IMR-90 (cell line): Measurements from ENCODE around the gene TDRD7. TPM values are rescaled to one million over a fixed set of nuclear protein-coding genes. Genes with fewer than 3 reads are reported as not detected.

Experiments used
- ATAC-seq: fragments of 200-7000 bp; cut with Tn5 transposase; 2 replicates; pipeline ENCODE4 v1.9.1; 2020; ENCODE audit warnings: low read depth, mild to moderate bottlenecking, moderate library complexity
- BruUV-seq: library from RNA; stranded (reverse); fragments of 400-500 nt; replicated peaks from 2 replicates; lab custom pipeline; 2021; lab: Mats Ljungman, UMichigan
- CTCF ChIA-PET: fragments of 300-600 bp; formaldehyde crosslinking; extraction: SDS; loops from one replicate; lab custom pipeline; 2021; ENCODE audit warnings: antibody characterized with exemption; lab: Yijun Ruan, JAX
- POLR2A ChIA-PET: fragments of 300-600 bp; sonication (Branson Sonifier 250); formaldehyde crosslinking; loops from one replicate; lab custom pipeline; 2022; ENCODE audit warnings: antibody characterized with exemption; ENCODE audit not compliant: unreplicated experiment; lab: Charles Lee
- DNase-seq: peaks from one replicate; pipeline ENCODE4 v3.0.0; 2013
- H2AFZ ChIP-seq: replicated peaks from 2 replicates; pipeline ENCODE3; 2013; ENCODE audit warnings: low read length, mild to moderate bottlenecking; ENCODE audit not compliant: poor library complexity
- H2AK5ac ChIP-seq: 2 replicates; pipeline ENCODE4 v1.6.1; 2013; ENCODE audit warnings: low read depth, low read length, inconsistent platforms
- H2AK9ac ChIP-seq: replicated peaks from 2 replicates; pipeline ENCODE3; 2013; ENCODE audit warnings: mild to moderate bottlenecking, low read depth, low read length, moderate library complexity; ENCODE audit not compliant: poor library complexity
- H2BK120ac ChIP-seq: 2 replicates; pipeline ENCODE4 v1.6.1; 2013; ENCODE audit warnings: low read depth, low read length, inconsistent platforms
- H2BK15ac ChIP-seq: 3 replicates; pipeline ENCODE4 v1.6.1; 2013; ENCODE audit warnings: low read depth, low read length, inconsistent platforms
- H2BK20ac ChIP-seq: 2 replicates; pipeline ENCODE4 v1.6.1; 2013; ENCODE audit warnings: low read depth, mild to moderate bottlenecking, inconsistent platforms, low read length, moderate library complexity
- H2BK5ac ChIP-seq: 2 replicates; pipeline ENCODE4 v1.6.1; 2013; ENCODE audit warnings: mild to moderate bottlenecking, low read depth, low read length, inconsistent platforms; ENCODE audit not compliant: poor library complexity, severe bottlenecking
- H3K14ac ChIP-seq: replicated peaks from 2 replicates; pipeline ENCODE4 v1.6.1; 2013; ENCODE audit warnings: low read depth, low read length, inconsistent platforms
- H3K18ac ChIP-seq: 2 replicates; pipeline ENCODE4 v1.6.1; 2013; ENCODE audit warnings: low read depth, low read length, control low read depth
- H3K23ac ChIP-seq: 2 replicates; pipeline ENCODE4 v1.6.1; 2013; ENCODE audit warnings: low read depth, low read length, inconsistent platforms
- H3K27ac ChIP-seq: 2 replicates; pipeline ENCODE4 v1.5.1; 2013; ENCODE audit warnings: mild to moderate bottlenecking, control low read depth, low read length; ENCODE audit not compliant: insufficient read depth
- H3K27me3 ChIP-seq: 2 replicates; pipeline ENCODE4 v1.6.1; 2013; ENCODE audit warnings: low read length; ENCODE audit not compliant: control insufficient read depth, insufficient read depth
- H3K36me3 ChIP-seq: 2 replicates; pipeline ENCODE4 v1.6.1; 2013; ENCODE audit warnings: low read length, mixed read lengths; ENCODE audit not compliant: control insufficient read depth, insufficient read depth
- H3K4ac ChIP-seq: 2 replicates; pipeline ENCODE4 v1.6.1; 2013; ENCODE audit warnings: low read depth, low read length, inconsistent platforms
- H3K4me1 ChIP-seq: 2 replicates; pipeline ENCODE4 v1.6.1; 2013; ENCODE audit warnings: low read length, mixed read lengths; ENCODE audit not compliant: control insufficient read depth, insufficient read depth
- H3K4me2 ChIP-seq: 2 replicates; pipeline ENCODE4 v1.6.1; 2013; ENCODE audit warnings: low read depth, mild to moderate bottlenecking, control low read depth, low read length, moderate library complexity
- H3K4me3 ChIP-seq: 2 replicates; pipeline ENCODE4 v1.5.1; 2013; ENCODE audit warnings: low read depth, mild to moderate bottlenecking, control low read depth, low read length, moderate library complexity; ENCODE audit not compliant: insufficient read depth
- H3K56ac ChIP-seq: 2 replicates; pipeline ENCODE4 v1.6.1; 2013; ENCODE audit warnings: low read length, inconsistent platforms; ENCODE audit not compliant: insufficient read depth; ENCODE audit errors: extremely low read depth
- H3K79me1 ChIP-seq, 2 experiments: 2 replicates each; pipeline ENCODE4 v1.6.1; 2013; ENCODE audit warnings: low read length in 2 of 2, inconsistent platforms in 1 of 2, low read depth in 1 of 2
- H3K9ac ChIP-seq: 2 replicates; pipeline ENCODE4 v1.6.1; 2013; ENCODE audit warnings: low read depth, low read length, control low read depth
- H3K9me1 ChIP-seq: 2 replicates; pipeline ENCODE4 v1.6.1; 2013; ENCODE audit warnings: low read length, inconsistent platforms; ENCODE audit not compliant: insufficient read depth
- H3K9me3 ChIP-seq: 2 replicates; pipeline ENCODE4 v1.6.1; 2013; ENCODE audit warnings: low read length; ENCODE audit not compliant: control insufficient read depth, insufficient read depth
- H4K20me1 ChIP-seq: 2 replicates; pipeline ENCODE4 v1.6.1; 2013; ENCODE audit warnings: low read length, inconsistent platforms; ENCODE audit not compliant: insufficient read depth
- H4K5ac ChIP-seq: 2 replicates; pipeline ENCODE4 v1.6.1; 2013; ENCODE audit warnings: mild to moderate bottlenecking, low read depth, low read length, control low read depth
- H4K8ac ChIP-seq, 2 experiments: 2 replicates each; pipeline ENCODE4 v1.6.1; 2013; ENCODE audit warnings: low read depth in 2 of 2, low read length in 2 of 2, control low read depth in 1 of 2, inconsistent platforms in 1 of 2
- H4K91ac ChIP-seq: 2 replicates; pipeline ENCODE4 v1.6.1; 2013; ENCODE audit warnings: low read depth, low read length, inconsistent platforms; ENCODE audit not compliant: insufficient read depth
- BHLHE40 ChIP-seq: fragments of 150-350 bp; IDR thresholded peaks from 2 replicates; pipeline ENCODE4 v1.6.1; 2016; ENCODE audit warnings: mild to moderate bottlenecking, low read depth, low read length
- CEBPB ChIP-seq: IDR thresholded peaks from 2 replicates; pipeline ENCODE4 v1.6.1; 2012; ENCODE audit warnings: low read depth, low read length, improper control_type of control experiment
- ELK1 ChIP-seq: fragments of 150-350 bp; IDR thresholded peaks from 2 replicates; pipeline ENCODE4 v1.6.1; 2016; ENCODE audit warnings: low read depth, mild to moderate bottlenecking, low read length, moderate library complexity, borderline replicate concordance
- FOS ChIP-seq: fragments of 150-350 bp; IDR thresholded peaks from 2 replicates; pipeline ENCODE4 v1.6.1; 2016; ENCODE audit warnings: low read depth, low read length
- MAFK ChIP-seq: IDR thresholded peaks from 2 replicates; pipeline ENCODE4 v1.6.1; 2012; ENCODE audit warnings: low read depth, low read length, improper control_type of control experiment
- MAZ ChIP-seq: IDR thresholded peaks from 2 replicates; pipeline ENCODE4 v1.6.1; 2012; ENCODE audit warnings: low read depth, mild to moderate bottlenecking, low read length, improper control_type of control experiment, moderate library complexity, borderline replicate concordance
- RAD21 ChIP-seq: IDR thresholded peaks from 2 replicates; pipeline ENCODE4 v1.6.1; 2012; ENCODE audit warnings: low read length, improper control_type of control experiment
- WGBS, 2 experiments: methylation state at CpG; one replicate each; pipeline versions ENCODE4 v1.1.5 to v1.1.7; 2013; ENCODE audit warnings: missing lambda C conversion rate in 2 of 2; ENCODE audit not compliant: insufficient read length in 1 of 2; ENCODE audit errors: extremely low coverage in 2 of 2; 5-methylcytosine and 5-hydroxymethylcytosine counted together
- dilution Hi-C: fragments of 300-500 bp; cut with HindIII; formaldehyde crosslinking; loops from one replicate; pipeline ENCODE4 v1.14.3; 2018; ENCODE audit warnings: low sequenced_read_pairs; ENCODE audit not compliant: unreplicated experiment
- in situ Hi-C: fragments of 300-500 bp; cut with MboI; formaldehyde crosslinking; loops from 3 replicates; pipeline ENCODE4 v1.14.3; 2019; ENCODE audit warnings: low sequenced_read_pairs, inconsistent platforms, mixed read lengths
- intact Hi-C: fragments of 100-400 bp; cut with micrococcal nuclease; formaldehyde crosslinking; loops from 2 replicates; pipeline ENCODE4 v1.10.0; 2022
- polyA plus RNA-seq, 3 experiments: library from polyadenylated mRNA; depleted of rRNA; stranded (reverse); fragments of >200 nt; gene quantifications; 2 replicates each; pipeline ENCODE4 v1.2.3, GENCODE V29; 2012; ENCODE audit warnings: low replicate concordance in 1 of 3
- total RNA-seq: library from RNA; depleted of rRNA; stranded (reverse); fragments of >200 nt; gene quantifications from 2 replicates; pipeline ENCODE4 v1.2.3, GENCODE V29; 2012

The TDRD7 gene
- total and polyA plus RNA-seq, 2 of the 4 experiments (the other 2 are of a cell fraction): 4.4 to 9.7 TPM

- CTCF ChIA-PET: no interaction called here
- 40% methylated on average over 1 of the region's 5 CpGs; no CpG with 5 or more reads in 1 of the 2 experiments for WGBS, 2 experiments
- intact Hi-C loops: no loop called here
These were observed 23.1 kb upstream of the TDRD7 start for GRCh38 chr9:97388721-97389238.

More at GRCh38 chr9:97388721-97389238, 23.1 kb upstream of the TDRD7 start:
- Histone ChIP-seq H3K79me1 (no peaks in the 10 kb centered on the region), H3K27me3 (peaks cover 5% of the 10 kb centered on the region), H3K9ac (no peak overlapping the region), H2AK9ac (no peak overlapping the region), H2BK120ac (no peak overlapping the region), H3K9me1 (no peaks in the 10 kb centered on the region), H3K14ac (no peak overlapping the region), H2AFZ (no peak overlapping the region), H3K4ac (no peak overlapping the region), H3K4me2 (no peak overlapping the region), H4K91ac (no peak overlapping the region), H2BK20ac (no peak overlapping the region), H2AK5ac (no peak overlapping the region), H3K9me3 (no peaks in the 10 kb centered on the region), H3K27ac (no peak overlapping the region), H3K36me3 (no peaks in the 10 kb centered on the region), H2BK5ac (no peak overlapping the region), H3K4me3 (no peak overlapping the region), H3K23ac (no peak overlapping the region), H3K4me1 (no peaks in the 10 kb centered on the region), H4K8ac (no peak overlapping the region), H2BK15ac (no peak overlapping the region), H4K5ac (no peak overlapping the region), H3K56ac (no peak overlapping the region), H3K18ac (no peak overlapping the region), H4K20me1 (no peaks in the 10 kb centered on the region)
- ATAC-seq (no peak), DNase-seq (no peak)
- dilution Hi-C loops: no loop called here
- TF ChIP-seq MAZ: no peak
- TF ChIP-seq FOS: no peak
- no peak for TF ChIP-seq MAFK
- TF ChIP-seq ELK1: no peak
- no peak for TF ChIP-seq BHLHE40
- no peak for TF ChIP-seq CEBPB
- TF ChIP-seq RAD21: no peak
- in situ Hi-C loops: no loop called here
- POLR2A ChIA-PET: no interaction called here
- BruUV-seq: no TSS peak
